ENCODE results near the gene VPS16.

GRCh38 chr20:2834401-2835110 is 6.0 kb upstream of the VPS16 start:
- no peak for TF ChIP-seq CTCF (IDR thresholded peaks at IDR 0.05; ENCODE audit: low read depth, low read length)
- no peak for TF ChIP-seq EZH2phosphoT487 (IDR thresholded peaks at IDR 0.05; ENCODE audit: low read depth)

Data from OCI-LY3 (cell line).